ENCODE results near the gene OSBPL2. TPM values are rescaled to one million over a fixed set of nuclear protein-coding genes. Genes with fewer than 3 reads are reported as not detected.

The OSBPL2 gene
- total and polyA plus RNA-seq, 7 donors = 9.6 to 30.9 (median 22.8) TPM

DNA sequence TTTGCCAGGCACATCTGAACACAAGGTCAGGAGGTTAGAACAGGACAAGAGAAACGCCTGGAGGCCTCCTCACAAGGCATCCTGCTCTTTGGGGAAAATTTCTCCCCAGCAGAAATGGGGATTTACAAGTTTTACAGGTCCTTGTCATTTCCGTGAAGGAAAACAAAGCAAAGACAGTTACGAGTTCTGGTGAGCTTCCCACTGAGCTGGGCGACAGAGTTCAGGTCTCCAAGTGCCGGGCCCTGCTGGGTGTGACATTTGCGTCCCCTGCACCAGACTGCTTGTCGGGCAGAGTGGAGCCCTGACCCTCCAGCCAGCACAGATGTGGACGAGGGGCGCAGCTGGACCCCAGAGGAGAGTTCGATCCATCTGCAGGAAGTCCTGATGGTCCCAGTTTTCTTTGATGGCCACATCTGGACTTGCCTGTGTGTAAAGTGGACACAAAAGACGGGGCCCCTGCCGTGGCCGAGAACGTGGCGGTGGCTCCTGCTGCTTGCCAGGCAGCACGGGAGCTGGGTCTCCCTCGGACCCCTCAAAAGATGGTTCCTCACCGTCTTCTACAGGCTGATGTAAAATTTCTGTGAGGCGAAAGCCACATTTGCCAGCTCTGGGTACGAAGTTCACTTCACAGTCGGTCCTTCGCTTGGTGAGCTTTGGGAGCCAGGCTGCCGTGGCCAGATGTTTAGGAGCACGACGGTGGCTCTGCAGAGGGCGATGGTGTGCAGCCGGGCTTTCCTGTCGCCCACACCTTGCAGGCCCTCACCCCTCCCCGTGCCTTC is 59.3 kb downstream of the OSBPL2 start:
- Histone ChIP-seq H3K27ac (no peak overlapping the region), H3K27me3 (ENCODE audit: insufficient read depth in 3 of 3, low read length in 2 of 3) (no peaks in the 10 kb centered on the region), H3K4me3 (no peak overlapping the region), H3K4me1 (no peaks in the 10 kb centered on the region), H3K9me3 (no peaks in the 10 kb centered on the region), H3K36me3 (ENCODE audit: insufficient read depth in 1 of 2, low read depth in 1 of 2) (peaks cover 0 to 50% of the 10 kb centered on the region in 2 donors)
- no peak for ATAC-seq
- intact Hi-C loops (cut with DNase I) = no loop called here
- WGBS, 3 donors = 80 to 88% (median 85%) methylated on average over 28 to 29 of the region's 29 CpGs
- no peak for DNase-seq
- TF ChIP-seq, protein P1, sequence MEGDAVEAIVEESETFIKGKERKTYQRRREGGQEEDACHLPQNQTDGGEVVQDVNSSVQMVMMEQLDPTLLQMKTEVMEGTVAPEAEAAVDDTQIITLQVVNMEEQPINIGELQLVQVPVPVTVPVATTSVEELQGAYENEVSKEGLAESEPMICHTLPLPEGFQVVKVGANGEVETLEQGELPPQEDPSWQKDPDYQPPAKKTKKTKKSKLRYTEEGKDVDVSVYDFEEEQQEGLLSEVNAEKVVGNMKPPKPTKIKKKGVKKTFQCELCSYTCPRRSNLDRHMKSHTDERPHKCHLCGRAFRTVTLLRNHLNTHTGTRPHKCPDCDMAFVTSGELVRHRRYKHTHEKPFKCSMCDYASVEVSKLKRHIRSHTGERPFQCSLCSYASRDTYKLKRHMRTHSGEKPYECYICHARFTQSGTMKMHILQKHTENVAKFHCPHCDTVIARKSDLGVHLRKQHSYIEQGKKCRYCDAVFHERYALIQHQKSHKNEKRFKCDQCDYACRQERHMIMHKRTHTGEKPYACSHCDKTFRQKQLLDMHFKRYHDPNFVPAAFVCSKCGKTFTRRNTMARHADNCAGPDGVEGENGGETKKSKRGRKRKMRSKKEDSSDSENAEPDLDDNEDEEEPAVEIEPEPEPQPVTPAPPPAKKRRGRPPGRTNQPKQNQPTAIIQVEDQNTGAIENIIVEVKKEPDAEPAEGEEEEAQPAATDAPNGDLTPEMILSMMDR (IDR thresholded peaks at IDR 0.05) = no peak

DNA sequence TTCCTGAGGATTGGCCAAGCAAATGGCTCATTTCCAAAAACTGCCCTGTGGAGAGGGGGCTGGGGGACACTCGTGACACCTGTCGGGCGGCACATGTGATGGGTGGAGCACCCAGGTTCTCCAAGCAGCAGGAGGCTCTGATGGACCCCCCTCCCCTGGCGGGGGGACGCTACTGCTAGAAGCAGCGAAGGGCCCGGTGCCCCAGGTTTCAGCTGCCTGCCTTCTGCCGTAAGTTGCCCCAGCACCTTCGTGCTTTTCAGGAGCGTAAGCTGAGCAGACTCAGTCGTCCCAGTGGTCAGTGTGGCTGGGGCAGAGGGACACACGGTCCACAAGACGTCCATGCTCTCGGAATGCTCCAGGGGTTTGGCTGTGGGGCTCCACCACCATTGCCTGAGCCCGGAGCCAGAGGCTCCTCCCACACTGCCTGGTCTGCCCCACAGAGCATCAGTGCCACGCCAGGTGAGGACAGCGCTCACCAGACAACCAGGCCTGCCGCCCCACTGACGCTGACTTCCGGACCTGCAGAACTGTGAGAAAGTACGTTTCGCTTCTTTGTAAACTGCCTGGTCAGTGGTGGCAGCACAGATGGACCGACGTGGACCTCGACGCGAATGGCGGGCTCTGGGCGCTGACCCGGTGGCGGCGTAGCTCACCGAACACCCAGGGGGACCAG is 60.4 kb downstream of the OSBPL2 start:
- TF ChIP-seq, protein P1 (IDR thresholded peaks at IDR 0.05) = no peak
- no peak overlapping the region for H3K4me3 ChIP-seq
- ATAC-seq (no peak), DNase-seq (no peak)
- peaks cover 0 to 44% of the 10 kb centered on the region in 2 donors for H3K36me3 ChIP-seq (ENCODE audit: insufficient read depth in 1 of 2, low read depth in 1 of 2)
- no peaks in the 10 kb centered on the region for H3K9me3 ChIP-seq
- no peaks in the 10 kb centered on the region for H3K27me3 ChIP-seq (ENCODE audit: insufficient read depth in 3 of 3, low read length in 2 of 3)
- 87 to 90% (median 89%) methylated on average over 32 to 33 of the region's 33 CpGs for WGBS, 3 donors
- intact Hi-C loops (cut with DNase I) = no loop called here
- H3K4me1 ChIP-seq = peaks cover under 1% of the 10 kb centered on the region
- H3K27ac ChIP-seq = no peak overlapping the region

DNA sequence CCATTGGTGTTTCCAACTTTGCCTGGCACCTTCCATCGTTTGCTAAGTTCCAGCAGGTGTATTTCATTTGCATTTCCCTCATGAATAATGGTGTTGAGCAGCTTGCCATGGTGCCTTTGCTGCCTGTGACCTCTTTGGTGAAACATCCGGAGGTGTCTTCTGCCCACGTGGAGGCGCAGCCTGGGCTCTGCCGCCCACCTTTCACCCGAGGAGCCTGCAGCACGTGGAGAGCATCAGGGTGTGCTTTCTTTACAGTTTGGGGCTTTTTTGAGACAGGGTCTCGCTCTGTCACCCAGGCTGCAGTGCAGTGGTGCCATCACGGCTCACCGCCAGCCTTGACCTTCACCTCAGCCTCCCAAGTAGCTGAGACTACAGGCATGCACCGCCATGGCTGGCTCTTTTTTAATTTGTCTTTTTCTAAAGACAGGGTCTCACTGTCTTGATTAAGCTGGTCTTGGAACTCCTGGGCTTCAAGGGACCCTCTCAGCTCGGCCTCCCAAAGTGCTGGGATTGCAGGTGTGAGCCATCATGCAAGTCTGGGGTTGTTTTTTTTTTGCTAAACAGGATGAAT is 61.4 kb downstream of the OSBPL2 start:
- WGBS, 3 donors = 81 to 87% (median 85%) methylated on average over 12 of the region's 12 CpGs

DNA sequence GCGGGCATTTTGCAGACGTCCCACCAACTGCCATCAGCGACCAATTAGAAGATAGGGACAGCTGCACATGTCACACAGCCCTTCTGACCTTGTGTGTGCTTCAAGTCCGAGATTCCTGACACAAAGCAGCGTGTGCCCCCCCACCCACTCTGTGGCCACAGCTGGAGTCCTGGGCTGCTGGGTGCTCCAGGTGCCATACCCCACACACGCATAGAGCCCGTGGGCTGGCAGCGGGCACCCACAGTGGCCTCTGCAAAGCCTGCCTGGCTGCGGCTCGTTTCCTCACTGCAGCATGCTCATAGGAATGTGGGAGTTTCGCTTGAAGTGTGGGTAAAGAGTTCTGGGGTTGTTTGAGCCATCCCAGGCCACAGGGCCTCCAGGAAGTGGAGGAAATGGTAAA is 62.0 kb downstream of the OSBPL2 start:
- Histone ChIP-seq H3K27ac (no peak overlapping the region), H3K4me3 (no peak overlapping the region), H3K36me3 (ENCODE audit: insufficient read depth in 1 of 2, low read depth in 1 of 2) (peaks cover 0 to 46% of the 10 kb centered on the region in 2 donors), H3K9me3 (no peaks in the 10 kb centered on the region), H3K27me3 (ENCODE audit: insufficient read depth in 3 of 3, low read length in 2 of 3) (no peaks in the 10 kb centered on the region), H3K4me1 (peaks cover 16% of the 10 kb centered on the region)
- ATAC-seq (no peak), DNase-seq (no peak)
- intact Hi-C loops (cut with DNase I) = loop anchor here (2.0 to 10.0 kb wide), 3 partner anchors 52 to 194 kb away; no protein-coding TSS in a partner anchor
- TF ChIP-seq, protein P1 (IDR thresholded peaks at IDR 0.05) = no peak
- 64 to 74% (median 69%) methylated on average over 11 of the region's 11 CpGs for WGBS, 3 donors

More for the DNA sequence above, 61.4 kb downstream of the OSBPL2 start:
- H3K9me3 ChIP-seq = no peaks in the 10 kb centered on the region
- no peak for DNase-seq
- ATAC-seq = no peak
- no peaks in the 10 kb centered on the region for H3K27me3 ChIP-seq (ENCODE audit: insufficient read depth in 3 of 3, low read length in 2 of 3)
- peaks cover 11% of the 10 kb centered on the region for H3K4me1 ChIP-seq
- no peak overlapping the region for H3K27ac ChIP-seq
- TF ChIP-seq, protein P1 (IDR thresholded peaks at IDR 0.05) = no peak
- peaks cover 0 to 44% of the 10 kb centered on the region in 2 donors for H3K36me3 ChIP-seq (ENCODE audit: insufficient read depth in 1 of 2, low read depth in 1 of 2)
- intact Hi-C loops (cut with DNase I) = loop anchor here (2.0 to 10.0 kb wide), 3 partner anchors 53 to 195 kb away; no protein-coding TSS in a partner anchor
- H3K4me3 ChIP-seq = no peak overlapping the region

All from psoas muscle (tissue), 8 donors.